Mesenchymal stem cell (in vitro differentiated cells and primary cell): ENCODE results near the gene RASA4B.
"Not testable (repeated sequence)": the region's sequence is repeated elsewhere in the genome, so short reads cannot be mapped to it uniquely, and the experiment has no call there.

Experiments used
- DNase-seq: peaks from one replicate; pipeline ENCODE4 v3.0.0-alpha.2; 2013
- H2AFZ ChIP-seq: one replicate; pipeline ENCODE4 v1.6.1; 2013; ENCODE audit warnings: low read depth, mild to moderate bottlenecking, control low read depth, inconsistent platforms, low read length, moderate library complexity
- H2AK5ac ChIP-seq: 2 replicates; pipeline ENCODE4 v1.6.1; 2013; ENCODE audit warnings: low read length, moderate library complexity, mild to moderate bottlenecking, inconsistent platforms; ENCODE audit not compliant: severe bottlenecking
- H2BK120ac ChIP-seq: one replicate; pipeline ENCODE4 v1.6.1; 2013; ENCODE audit warnings: low read depth, mild to moderate bottlenecking, inconsistent platforms, low read length, moderate library complexity
- H2BK12ac ChIP-seq, 2 experiments: one replicate each; pipeline ENCODE4 v1.6.1; 2013; ENCODE audit warnings: inconsistent platforms in 2 of 2, low read length in 2 of 2, mild to moderate bottlenecking in 2 of 2, moderate library complexity in 2 of 2, control low read depth in 1 of 2
- H2BK15ac ChIP-seq: one replicate; pipeline ENCODE4 v1.6.1; 2013; ENCODE audit warnings: mild to moderate bottlenecking, low read depth, inconsistent platforms; ENCODE audit not compliant: poor library complexity, severe bottlenecking
- H2BK5ac ChIP-seq: 2 replicates; pipeline ENCODE4 v1.6.1; 2013; ENCODE audit warnings: low read depth, mild to moderate bottlenecking, low read length, control low read depth, inconsistent platforms; ENCODE audit not compliant: poor library complexity, severe bottlenecking
- H3K14ac ChIP-seq, 2 experiments: one replicate each; pipeline ENCODE4 v1.6.1; 2013; ENCODE audit warnings: inconsistent platforms in 2 of 2, low read length in 2 of 2, control low read depth in 1 of 2, mild to moderate bottlenecking in 1 of 2, moderate library complexity in 1 of 2
- H3K18ac ChIP-seq, 2 experiments: one replicate each; pipeline ENCODE4 v1.6.1; 2013; ENCODE audit warnings: inconsistent platforms in 2 of 2, low read length in 2 of 2, control low read depth in 1 of 2, low read depth in 1 of 2, mild to moderate bottlenecking in 1 of 2
- H3K23ac ChIP-seq, 2 experiments: one replicate each; pipeline ENCODE4 v1.6.1; 2013; ENCODE audit warnings: inconsistent platforms in 2 of 2, low read length in 2 of 2, mild to moderate bottlenecking in 2 of 2, moderate library complexity in 2 of 2, control low read depth in 1 of 2
- H3K27ac ChIP-seq: 2 replicates; pipeline ENCODE4 v1.5.1; 2013; ENCODE audit warnings: mild to moderate bottlenecking, moderate library complexity, low read length, control low read depth, inconsistent platforms; ENCODE audit not compliant: poor library complexity, severe bottlenecking
- H3K27me3 ChIP-seq, 2 experiments: 2 replicates each; pipeline versions ENCODE4 v1.6.1 to v1.7.0; 2013; ENCODE audit warnings: low read length in 2 of 2, mild to moderate bottlenecking in 2 of 2, moderate library complexity in 2 of 2, control low read depth in 1 of 2, inconsistent platforms in 1 of 2; ENCODE audit not compliant: control insufficient read depth in 1 of 2, insufficient read depth in 1 of 2
- H3K36me3 ChIP-seq, 2 experiments: 2 replicates each; pipeline versions ENCODE4 v1.6.1 to v1.7.0; 2013; ENCODE audit warnings: low read length in 2 of 2, control low read depth in 1 of 2, inconsistent platforms in 1 of 2, low read depth in 1 of 2, mild to moderate bottlenecking in 1 of 2; ENCODE audit not compliant: insufficient read depth in 2 of 2, control insufficient read depth in 1 of 2
- H3K4ac ChIP-seq, 2 experiments: one replicate each; pipeline ENCODE4 v1.6.1; 2013; ENCODE audit warnings: inconsistent platforms in 2 of 2, low read length in 2 of 2, mild to moderate bottlenecking in 2 of 2, moderate library complexity in 2 of 2, control low read depth in 1 of 2, low read depth in 1 of 2
- H3K4me1 ChIP-seq: 2 replicates; pipeline ENCODE4 v1.6.1; 2013; ENCODE audit warnings: low read depth, low read length, control low read depth; ENCODE audit not compliant: control insufficient read depth, insufficient read depth
- H3K4me2 ChIP-seq: 2 replicates; pipeline ENCODE4 v1.6.1; 2013; ENCODE audit warnings: low read length, mild to moderate bottlenecking, inconsistent platforms; ENCODE audit not compliant: poor library complexity, severe bottlenecking
- H3K4me3 ChIP-seq, 2 experiments: 2 replicates each; pipeline versions ENCODE4 v1.5.1 to v1.7.0; 2013; ENCODE audit warnings: low read length in 2 of 2, mild to moderate bottlenecking in 2 of 2, control low read depth in 1 of 2, low read depth in 1 of 2; ENCODE audit not compliant: insufficient read depth in 1 of 2
- H3K79me1 ChIP-seq: replicated peaks from 2 replicates; pipeline ENCODE4 v1.6.1; 2013; ENCODE audit warnings: mild to moderate bottlenecking, control low read depth, low read length, inconsistent platforms; ENCODE audit not compliant: poor library complexity, severe bottlenecking
- H3K9ac ChIP-seq: 2 replicates; pipeline ENCODE4 v1.7.0; 2013; ENCODE audit warnings: mild to moderate bottlenecking, low read length, moderate library complexity
- H3K9me3 ChIP-seq: 2 replicates; pipeline ENCODE4 v1.7.0; 2013; ENCODE audit warnings: mild to moderate bottlenecking, low read length; ENCODE audit not compliant: control insufficient read depth
- H4K8ac ChIP-seq: one replicate; pipeline ENCODE4 v1.6.1; 2013; ENCODE audit warnings: inconsistent platforms, mild to moderate bottlenecking, low read length, moderate library complexity
- H4K91ac ChIP-seq: one replicate; pipeline ENCODE4 v1.6.1; 2013; ENCODE audit warnings: mild to moderate bottlenecking, low read length, inconsistent platforms
- WGBS: methylation state at CpG from one replicate; pipeline ENCODE4 v1.1.7; 2013; ENCODE audit warnings: mixed read lengths; 5-methylcytosine and 5-hydroxymethylcytosine counted together

The RASA4B gene

DNA sequence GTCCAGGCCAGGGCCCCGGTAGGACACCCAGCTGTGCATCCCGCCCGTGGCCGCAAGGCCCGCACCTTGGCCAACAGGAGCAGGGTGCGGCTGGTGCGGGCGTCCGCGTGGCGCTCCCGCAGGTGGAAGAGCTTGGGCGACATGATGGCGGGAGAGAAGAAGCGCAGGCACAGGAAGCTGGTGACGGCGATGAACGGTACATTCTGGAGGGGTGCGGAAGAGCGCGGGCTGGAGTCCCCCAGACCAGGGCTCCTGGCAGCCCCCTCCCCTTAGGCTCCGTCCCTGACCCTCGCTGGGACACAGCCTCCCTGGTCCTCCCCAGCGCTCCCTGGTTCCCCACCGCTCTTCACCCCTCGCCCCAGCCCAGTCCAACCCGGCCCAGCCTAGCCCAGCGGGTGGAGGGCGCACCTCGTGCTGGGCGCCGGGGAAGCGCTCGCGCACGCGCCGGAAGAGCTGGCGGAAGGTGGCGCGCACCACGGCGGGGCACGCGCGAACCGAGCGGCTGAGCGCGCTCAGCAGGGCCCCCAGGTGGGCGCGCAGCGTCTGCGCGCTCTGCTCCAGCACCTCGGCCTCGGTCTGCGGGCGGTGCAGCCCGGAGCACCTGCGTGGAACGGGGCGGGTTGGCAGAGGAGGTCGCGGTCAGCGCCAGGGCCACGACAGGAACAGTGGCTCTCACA is 23.0 kb downstream of the RASA4B start:
- H3K23ac ChIP-seq, H3K27ac ChIP-seq, H3K4me1 ChIP-seq: not testable (repeated sequence)

DNA sequence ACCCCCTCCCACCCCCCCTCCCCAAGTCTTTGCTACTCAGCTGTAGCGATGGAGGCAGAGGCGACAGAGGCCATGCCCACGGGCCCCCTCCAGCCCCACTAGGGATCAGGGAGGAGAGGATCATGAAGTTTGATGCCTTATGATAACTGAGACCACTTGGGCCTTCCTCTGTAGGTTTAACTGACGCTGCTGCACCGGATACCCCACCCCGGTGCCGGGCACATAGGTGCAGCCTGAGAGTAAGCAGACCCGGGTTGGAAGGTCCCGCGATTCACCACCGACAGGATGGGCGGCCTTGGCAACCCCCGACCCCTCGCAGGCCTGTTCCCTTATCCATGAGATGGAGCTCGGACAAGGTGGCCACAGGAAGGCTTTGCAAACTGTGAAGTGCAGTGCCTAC is 23.6 kb downstream of the RASA4B start:
- H3K9ac ChIP-seq, H2AFZ ChIP-seq, DNase-seq, H3K27me3 ChIP-seq, H3K27ac ChIP-seq, H3K9me3 ChIP-seq, H2BK12ac ChIP-seq, H3K18ac ChIP-seq, H3K4me3 ChIP-seq, H3K23ac ChIP-seq, H3K36me3 ChIP-seq, H3K14ac ChIP-seq, H3K4me2 ChIP-seq, H3K4ac ChIP-seq, H2BK5ac ChIP-seq, H2BK15ac ChIP-seq, H4K8ac ChIP-seq, H3K4me1 ChIP-seq, H2BK120ac ChIP-seq, H4K91ac ChIP-seq, H3K79me1 ChIP-seq, H2AK5ac ChIP-seq: not testable (repeated sequence)
- no CpG with 5 or more reads among the region's 15 CpGs for WGBS

More for the DNA sequence above, 23.0 kb downstream of the RASA4B start:
- WGBS: no CpG with 5 or more reads among the region's 67 CpGs
- H4K8ac ChIP-seq, H3K18ac ChIP-seq, H2AFZ ChIP-seq, H3K79me1 ChIP-seq, H3K4me2 ChIP-seq, H2BK12ac ChIP-seq, H3K4ac ChIP-seq, H2BK120ac ChIP-seq, H3K14ac ChIP-seq, H2BK5ac ChIP-seq, H2AK5ac ChIP-seq, H3K27me3 ChIP-seq, DNase-seq, H3K9me3 ChIP-seq, H3K9ac ChIP-seq, H3K36me3 ChIP-seq, H3K4me3 ChIP-seq, H4K91ac ChIP-seq, H2BK15ac ChIP-seq: not testable (repeated sequence)

DNA sequence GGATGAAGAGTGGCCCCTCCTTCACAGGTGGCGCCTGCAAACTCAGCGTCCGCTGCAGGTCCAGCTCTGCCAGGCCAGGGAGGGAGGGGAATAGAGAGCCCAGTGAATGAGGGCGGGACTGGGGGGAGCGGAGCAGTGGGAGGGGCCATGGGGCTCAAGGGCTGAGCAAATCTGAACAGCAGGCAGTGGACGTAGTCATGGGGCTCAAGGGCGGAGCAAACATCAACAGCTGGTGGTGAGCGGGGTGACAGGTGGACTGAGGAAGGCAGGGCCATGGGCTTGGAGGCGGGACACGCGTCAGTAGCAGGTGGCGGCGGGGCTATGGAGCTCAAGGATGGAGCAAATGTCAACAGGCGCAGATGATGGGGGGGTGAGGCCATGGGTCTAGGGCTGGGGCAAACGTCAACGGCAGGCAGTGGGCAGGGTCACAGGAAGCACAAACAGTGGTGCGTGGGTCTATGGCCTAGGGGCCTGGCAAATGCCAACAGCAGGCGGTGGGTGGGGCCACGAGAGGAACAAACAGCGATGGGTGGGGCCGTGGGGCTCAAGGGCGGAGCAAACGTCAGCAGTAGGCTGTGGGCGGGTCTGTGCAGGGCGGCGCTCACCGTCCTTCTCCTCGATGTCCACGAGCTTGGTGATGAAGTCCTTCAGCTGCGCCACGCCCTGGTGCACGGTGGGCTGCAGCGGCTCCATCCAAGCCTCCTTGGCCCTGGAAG is 24.2 kb downstream of the RASA4B start:
- not testable (repeated sequence) for H2BK120ac ChIP-seq, H2BK15ac ChIP-seq, H3K36me3 ChIP-seq, H2AK5ac ChIP-seq, H3K9me3 ChIP-seq, H3K27me3 ChIP-seq, H4K8ac ChIP-seq, DNase-seq, H2BK12ac ChIP-seq, H3K14ac ChIP-seq, H3K18ac ChIP-seq, H3K4me1 ChIP-seq, H3K4me2 ChIP-seq, H3K9ac ChIP-seq, H3K27ac ChIP-seq, H4K91ac ChIP-seq, H3K79me1 ChIP-seq, H3K4ac ChIP-seq, H3K23ac ChIP-seq, H2BK5ac ChIP-seq, H2AFZ ChIP-seq, H3K4me3 ChIP-seq
- no CpG with 5 or more reads among the region's 33 CpGs for WGBS

DNA sequence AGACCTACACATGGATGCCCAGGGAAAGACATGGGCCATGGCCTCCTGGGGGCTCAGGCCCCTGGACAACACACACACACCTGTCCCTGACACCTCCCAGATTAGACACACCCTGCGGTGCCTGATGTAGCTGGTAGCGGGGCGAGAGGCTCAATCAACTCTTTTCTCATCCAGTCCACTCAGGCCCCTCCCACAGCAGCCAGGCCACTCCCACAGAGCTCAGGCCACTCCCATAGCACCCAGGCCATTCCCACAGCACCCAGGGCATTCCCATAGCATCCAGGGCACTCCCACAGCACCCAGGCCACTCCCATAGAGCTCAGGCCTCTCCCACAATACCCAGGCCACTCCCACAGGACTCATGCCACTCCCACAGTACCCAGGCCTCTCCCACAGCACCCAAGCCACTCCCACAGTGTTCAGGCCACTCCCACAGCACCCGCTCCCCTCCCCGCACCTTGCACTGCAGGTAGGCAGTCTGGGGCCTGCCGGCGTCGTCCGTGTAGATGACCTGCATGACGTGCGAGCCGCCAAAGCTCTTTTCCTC is 27.0 kb downstream of the RASA4B start:
- no CpG with 5 or more reads among the region's 12 CpGs for WGBS
- not testable (repeated sequence) for H3K14ac ChIP-seq, H3K4ac ChIP-seq, H3K27me3 ChIP-seq, DNase-seq, H4K8ac ChIP-seq, H2BK120ac ChIP-seq, H3K9ac ChIP-seq, H3K9me3 ChIP-seq, H3K23ac ChIP-seq, H4K91ac ChIP-seq, H3K79me1 ChIP-seq, H3K4me2 ChIP-seq, H3K36me3 ChIP-seq, H3K4me1 ChIP-seq, H2BK12ac ChIP-seq, H3K27ac ChIP-seq, H2AK5ac ChIP-seq, H2BK5ac ChIP-seq, H2AFZ ChIP-seq, H2BK15ac ChIP-seq, H3K4me3 ChIP-seq, H3K18ac ChIP-seq
